WERI-Rb-1 (cell line): Measurements from ENCODE around the gene PRMT7.

ENCODE experiments used
- DNase-seq: peaks from one replicate; pipeline ENCODE4 v3.0.0-alpha.2; 2020
- H3K27ac ChIP-seq: fragments of 250-450 bp; sonication (Bioruptor Pico); 2 replicates; pipeline ENCODE4 v1.5.1; 2020; ENCODE audit warnings: mild to moderate bottlenecking, moderate library complexity
- H3K27me3 ChIP-seq: fragments of 250-450 bp; sonication (Bioruptor Pico); 2 replicates; pipeline ENCODE4 v1.5.1; 2021; ENCODE audit warnings: mild to moderate bottlenecking, low read depth, moderate library complexity; ENCODE audit not compliant: insufficient read depth, severe bottlenecking
- H3K36me3 ChIP-seq: fragments of 250-450 bp; sonication (Bioruptor Pico); 2 replicates; pipeline ENCODE4 v1.5.1; 2020; ENCODE audit warnings: mild to moderate bottlenecking, moderate library complexity
- H3K4me3 ChIP-seq: 2 replicates; pipeline ENCODE4 v1.5.1; 2011; ENCODE audit warnings: low read depth, mild to moderate bottlenecking, control low read depth, low read length
- H3K9me3 ChIP-seq: fragments of 250-450 bp; sonication (Bioruptor Pico); 2 replicates; pipeline ENCODE4 v1.5.1; 2021; ENCODE audit warnings: mild to moderate bottlenecking, moderate library complexity; ENCODE audit not compliant: severe bottlenecking
- CTCF ChIP-seq: IDR thresholded peaks from 2 replicates; pipeline ENCODE4 v1.5.1; 2011; ENCODE audit warnings: low read depth, mild to moderate bottlenecking, control low read depth, inconsistent platforms, low read length

The PRMT7 gene

DNA sequence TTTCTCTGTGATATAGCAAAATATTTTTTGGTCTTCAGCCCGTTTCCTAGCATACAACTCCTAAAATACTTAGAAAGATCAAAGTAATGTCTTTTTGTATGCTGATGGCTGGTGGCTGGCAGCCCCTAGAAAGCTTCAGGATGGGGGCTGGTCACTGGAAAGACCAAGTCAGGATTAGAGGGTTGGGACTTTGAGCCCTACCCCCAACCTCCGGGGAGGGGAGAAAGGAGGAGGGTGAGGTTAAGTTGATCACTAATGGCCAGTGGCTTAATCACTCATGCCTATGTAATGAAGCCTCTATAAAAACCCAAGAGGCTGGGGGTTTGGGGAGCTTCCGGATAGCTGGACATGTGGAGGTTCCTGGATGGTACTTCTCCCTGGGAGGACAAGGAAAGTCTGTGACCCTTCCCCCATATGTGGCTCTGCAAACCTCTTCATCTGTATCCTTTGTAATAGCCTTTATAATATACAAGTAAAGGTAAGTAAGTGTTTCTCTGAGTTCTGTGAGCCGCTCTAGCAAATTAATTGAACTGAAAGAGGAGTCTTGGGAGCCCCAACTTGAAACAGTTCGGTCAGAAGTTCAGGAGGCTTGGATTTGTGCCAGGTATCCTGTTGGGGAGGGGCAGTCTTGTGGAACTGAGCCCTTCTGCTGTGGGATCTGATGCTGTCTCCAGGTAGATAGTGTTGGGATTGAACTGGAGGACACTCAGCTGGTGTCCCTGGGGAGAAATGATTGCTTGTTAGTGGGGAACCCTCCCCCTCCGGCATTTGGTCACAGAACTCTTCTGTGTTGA is 43.0 kb upstream of the PRMT7 start:
- no peak for TF ChIP-seq CTCF
- Histone ChIP-seq H3K27ac (peak overlapping the region; percentile 36), H3K36me3 (no peaks in the 10 kb centered on the region; the same call in 1 of the 2 replicates), H3K27me3 (no peaks in the 10 kb centered on the region), H3K9me3 (no peaks in the 10 kb centered on the region), H3K4me3 (no peak overlapping the region)
- peak; percentile 62 for DNase-seq

DNA sequence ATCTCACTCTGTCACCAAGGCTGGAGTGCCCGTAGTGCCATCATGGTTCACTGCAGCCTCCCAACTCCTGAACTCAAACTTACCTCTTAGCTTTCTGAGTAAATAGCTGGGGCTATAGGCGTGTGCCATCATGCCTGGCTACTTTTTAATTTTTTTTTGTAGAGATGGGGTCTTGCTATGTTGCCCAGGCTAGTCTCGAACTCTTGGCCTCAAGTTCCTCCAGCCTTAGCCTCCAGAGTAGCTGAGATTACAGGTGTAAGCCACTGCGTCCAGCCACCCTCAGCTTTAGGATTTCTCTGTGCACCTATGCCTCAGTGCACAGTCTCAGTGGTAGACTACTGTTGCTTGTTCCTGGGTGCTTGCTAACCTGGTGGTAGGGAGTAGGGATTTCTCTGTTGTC is 41.0 kb upstream of the PRMT7 start:
- H3K9me3 ChIP-seq: no peaks in the 10 kb centered on the region
- H3K27me3 ChIP-seq: no peaks in the 10 kb centered on the region
- no peak for DNase-seq
- no peak overlapping the region for H3K27ac ChIP-seq
- TF ChIP-seq CTCF: no peak
- H3K36me3 ChIP-seq: peaks cover 10% of the 10 kb centered on the region
- no peak overlapping the region for H3K4me3 ChIP-seq

DNA sequence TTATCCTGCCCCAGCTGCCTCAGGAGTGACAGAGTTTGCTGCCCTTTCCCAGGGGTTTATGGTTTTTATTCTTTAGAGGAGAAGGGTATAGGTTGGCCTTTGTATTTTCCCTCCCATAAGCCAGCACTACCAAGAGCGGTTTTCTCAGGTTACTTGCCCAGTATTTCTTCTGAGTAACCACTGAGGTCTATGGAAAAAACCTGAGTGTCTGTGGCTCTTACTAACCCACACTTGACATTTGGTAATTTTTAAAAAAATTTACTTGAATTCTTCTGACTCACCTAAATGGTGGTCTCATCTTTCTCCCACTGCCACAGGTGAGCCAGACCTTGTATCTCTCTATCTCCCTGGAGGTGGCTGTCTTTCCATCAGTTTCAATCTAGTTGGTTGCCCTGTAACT is 40.5 kb upstream of the PRMT7 start:
- TF ChIP-seq CTCF: no peak
- Histone ChIP-seq H3K36me3 (peaks cover 12% of the 10 kb centered on the region), H3K27ac (no peak overlapping the region), H3K4me3 (no peak overlapping the region), H3K9me3 (no peaks in the 10 kb centered on the region), H3K27me3 (no peaks in the 10 kb centered on the region)
- no peak for DNase-seq

GRCh38 chr16:68272507-68273209 is 38.2 kb upstream of the PRMT7 start:
- no peaks in the 10 kb centered on the region for H3K9me3 ChIP-seq
- no peak for TF ChIP-seq CTCF
- no peak overlapping the region for H3K4me3 ChIP-seq
- H3K27ac ChIP-seq: no peak overlapping the region
- DNase-seq: no peak
- no peaks in the 10 kb centered on the region for H3K27me3 ChIP-seq
- H3K36me3 ChIP-seq: peaks cover 16% of the 10 kb centered on the region

- Histone ChIP-seq H3K4me3 (no peak overlapping the region), H3K9me3 (no peaks in the 10 kb centered on the region), H3K27me3 (no peaks in the 10 kb centered on the region), H3K27ac (no peak overlapping the region), H3K36me3 (peaks cover 20% of the 10 kb centered on the region)
- no peak for TF ChIP-seq CTCF
- no peak for DNase-seq
Observed at GRCh38 chr16:68273459-68273858, 37.4 kb upstream of the PRMT7 start.
